MCF 10A (cell line): ENCODE results near the gene LSM4. TPM values are rescaled to one million over a fixed set of nuclear protein-coding genes. Genes with fewer than 3 reads are reported as not detected.

Experiments used
- BruUV-seq: library from RNA; stranded (reverse); fragments of 400-500 nt; replicated peaks from 2 replicates; lab custom pipeline; 2021; lab: Mats Ljungman, UMichigan
- CTCF ChIA-PET: fragments of 300-600 bp; sonication (Branson Sonifier 250); formaldehyde crosslinking; extraction: SDS; loops from one replicate; lab custom pipeline; 2021; ENCODE audit warnings: antibody characterized with exemption, inconsistent platforms; lab: Yijun Ruan, JAX
- POLR2A ChIA-PET: fragments of 300-600, 350-650 bp; sonication (Branson Sonifier 250); formaldehyde crosslinking; extraction: SDS; loops from one replicate; lab custom pipeline; 2020; ENCODE audit warnings: antibody characterized with exemption, inconsistent platforms; lab: Yijun Ruan, JAX
- DNase-seq: peaks from one replicate; pipeline ENCODE4 v3.0.0-alpha.2; 2018; ENCODE audit not compliant: unreplicated experiment
- H3K27ac Mint-ChIP-seq: one replicate; pipeline ENCODE4 v1.8.0; 2022; ENCODE audit warnings: mild to moderate bottlenecking, low read depth, mixed read lengths; ENCODE audit not compliant: unreplicated experiment
- H3K27me3 Mint-ChIP-seq: one replicate; pipeline ENCODE4 v1.8.0; 2022; ENCODE audit warnings: mixed read lengths; ENCODE audit not compliant: insufficient read depth, unreplicated experiment
- H3K36me3 Mint-ChIP-seq: one replicate; pipeline ENCODE4 v1.8.0; 2022; ENCODE audit warnings: mild to moderate bottlenecking, moderate library complexity, mixed read lengths; ENCODE audit not compliant: insufficient read depth, unreplicated experiment
- H3K4me1 Mint-ChIP-seq: one replicate; pipeline ENCODE4 v1.8.0; 2022; ENCODE audit warnings: mixed read lengths; ENCODE audit not compliant: insufficient read depth, unreplicated experiment
- H3K4me3 Mint-ChIP-seq: one replicate; pipeline ENCODE4 v1.8.0; 2022; ENCODE audit warnings: mild to moderate bottlenecking, moderate library complexity, mixed read lengths; ENCODE audit not compliant: unreplicated experiment
- H3K9me3 Mint-ChIP-seq: one replicate; pipeline ENCODE4 v1.8.0; 2022; ENCODE audit warnings: mixed read lengths; ENCODE audit not compliant: unreplicated experiment
- intact Hi-C: fragments of 100-400 bp; cut with micrococcal nuclease; formaldehyde crosslinking; loops from 2 replicates; pipeline ENCODE4 v1.14.1; 2022
- total RNA-seq: library from RNA; stranded (reverse); gene quantifications from 2 replicates; pipeline ENCODE4 v1.2.3, GENCODE V29; 2022
- TF ChIP-seq, protein P1 (sequence below): fragments of 200-600 bp; IDR thresholded peaks from one replicate; pipeline ENCODE4 v1.8.0; 2022; ENCODE audit warnings: antibody characterized with exemption, mild to moderate bottlenecking; ENCODE audit not compliant: unreplicated experiment

Gene LSM4
- total RNA-seq, 1 experiment from 2014 or later, result 193 TPM

- Mint-ChIP-seq H3K36me3 (peaks cover 15% of the 10 kb centered on the region), H3K27me3 (no peaks in the 10 kb centered on the region), H3K4me1 (peaks cover 23% of the 10 kb centered on the region), H3K4me3 (peak overlapping the region; percentile 53), H3K27ac (peak overlapping the region; percentile 89), H3K9me3 (no peaks in the 10 kb centered on the region)
- POLR2A ChIA-PET, result interaction anchor here (0.6 to 6.9 kb wide), 5 partner anchors 12 to 44 kb away, joined by 3 to 81 read pairs (median 7); partner anchors contain the start of genes JUND and LSM4
- BruUV-seq, result no TSS peak
- no peak for DNase-seq
- TF ChIP-seq, protein P1, sequence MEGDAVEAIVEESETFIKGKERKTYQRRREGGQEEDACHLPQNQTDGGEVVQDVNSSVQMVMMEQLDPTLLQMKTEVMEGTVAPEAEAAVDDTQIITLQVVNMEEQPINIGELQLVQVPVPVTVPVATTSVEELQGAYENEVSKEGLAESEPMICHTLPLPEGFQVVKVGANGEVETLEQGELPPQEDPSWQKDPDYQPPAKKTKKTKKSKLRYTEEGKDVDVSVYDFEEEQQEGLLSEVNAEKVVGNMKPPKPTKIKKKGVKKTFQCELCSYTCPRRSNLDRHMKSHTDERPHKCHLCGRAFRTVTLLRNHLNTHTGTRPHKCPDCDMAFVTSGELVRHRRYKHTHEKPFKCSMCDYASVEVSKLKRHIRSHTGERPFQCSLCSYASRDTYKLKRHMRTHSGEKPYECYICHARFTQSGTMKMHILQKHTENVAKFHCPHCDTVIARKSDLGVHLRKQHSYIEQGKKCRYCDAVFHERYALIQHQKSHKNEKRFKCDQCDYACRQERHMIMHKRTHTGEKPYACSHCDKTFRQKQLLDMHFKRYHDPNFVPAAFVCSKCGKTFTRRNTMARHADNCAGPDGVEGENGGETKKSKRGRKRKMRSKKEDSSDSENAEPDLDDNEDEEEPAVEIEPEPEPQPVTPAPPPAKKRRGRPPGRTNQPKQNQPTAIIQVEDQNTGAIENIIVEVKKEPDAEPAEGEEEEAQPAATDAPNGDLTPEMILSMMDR, result no peak
- CTCF ChIA-PET, result interaction anchor here (1.0 to 2.3 kb wide), 3 partner anchors 25 to 95 kb away, joined by 3 to 8 read pairs (median 5); no protein-coding TSS in a partner anchor
- intact Hi-C loops, result no loop called here
Observed at GRCh38 chr19:18304458-18305310, 18.2 kb downstream of the LSM4 start.

- intact Hi-C loops, result no loop called here
- Mint-ChIP-seq H3K36me3 (peaks cover 15% of the 10 kb centered on the region), H3K4me1 (peaks cover 23% of the 10 kb centered on the region), H3K27ac (peak overlapping the region; percentile 89), H3K27me3 (no peaks in the 10 kb centered on the region), H3K4me3 (peak overlapping the region; percentile 53), H3K9me3 (no peaks in the 10 kb centered on the region)
- no peak for DNase-seq
- TF ChIP-seq, protein P1, result no peak
- no TSS peak for BruUV-seq
- ChIA-PET POLR2A (interaction anchor here (1.1 to 6.9 kb wide), 4 partner anchors 12 to 24 kb away, joined by 3 to 81 read pairs (median 10); partner anchors contain the start of genes JUND and LSM4), CTCF (interaction anchor here (1.0 to 2.3 kb wide), 3 partner anchors 25 to 94 kb away, joined by 3 to 8 read pairs (median 5); no protein-coding TSS in a partner anchor)
Observed at GRCh38 chr19:18304208-18304457, 18.7 kb downstream of the LSM4 start.

DNA sequence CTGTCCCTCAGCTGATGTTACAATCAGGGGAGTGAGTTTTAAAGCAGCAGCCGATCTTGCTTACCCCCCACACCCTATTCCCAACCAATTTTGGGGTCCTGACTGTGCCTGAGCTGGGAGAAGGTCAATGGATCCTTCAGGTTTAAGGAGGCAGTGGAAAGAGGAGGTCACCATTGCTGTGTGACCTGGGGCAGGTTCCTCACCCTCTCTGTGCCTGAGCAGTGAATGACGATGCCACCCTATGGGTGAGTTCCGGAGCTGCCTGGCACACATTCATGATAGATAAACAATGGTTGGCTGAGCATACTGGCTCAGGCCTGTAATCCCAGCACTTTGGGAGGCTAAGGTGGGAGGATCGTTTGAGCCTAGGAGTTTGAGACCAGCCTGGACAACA, 21.2 kb downstream of the LSM4 start:
- Mint-ChIP-seq H3K27me3 (no peaks in the 10 kb centered on the region), H3K9me3 (no peaks in the 10 kb centered on the region), H3K4me1 (peaks cover 23% of the 10 kb centered on the region), H3K4me3 (no peak overlapping the region), H3K27ac (no peak overlapping the region), H3K36me3 (peaks cover 7% of the 10 kb centered on the region)
- no peak for DNase-seq
- ChIA-PET CTCF (interaction anchor here (0.7 to 3.5 kb wide), 2 partner anchors 22 to 27 kb away, joined by 3 to 15 read pairs; no protein-coding TSS in a partner anchor), POLR2A (interaction anchor here (0.5 to 6.9 kb wide), 5 partner anchors 9 to 97 kb away, joined by 3 to 81 read pairs (median 4); partner anchors contain the start of genes JUND, LSM4 and RAB3A)
- TF ChIP-seq, protein P1, result no peak
- BruUV-seq, result no TSS peak
- intact Hi-C loops, result loop anchor here (1.0 kb wide), 1 partner anchor 19 kb away; no protein-coding TSS in a partner anchor
